Right atrium auricular region (tissue), 2 donors: ENCODE results near the gene L3MBTL2. TPM values are rescaled to one million over a fixed set of nuclear protein-coding genes. Genes with fewer than 3 reads are reported as not detected.

Source experiments
- DNase-seq: peaks from one replicate; pipeline ENCODE4 v3.0.0-alpha.2; 2019; ENCODE audit warnings: low spot score
- H3K27ac ChIP-seq, 2 donors: fragments of 200-600 bp; sonication (generic); 1 replicate in 1 of 2; 2 replicates in 1 of 2; pipeline ENCODE4 v1.5.1; 2016 to 2019
- H3K27me3 ChIP-seq, 2 donors: fragments of 200-600 bp; sonication (generic); one replicate each; pipeline versions ENCODE4 v1.5.1 to v1.6.0; 2017 to 2019
- H3K36me3 ChIP-seq: fragments of 200-600 bp; sonication (generic); one replicate; pipeline ENCODE4 v1.5.1; 2016
- H3K4me1 ChIP-seq, 2 donors: fragments of 200-600 bp; sonication (generic); one replicate each; pipeline versions ENCODE4 v1.5.1 to v1.6.0; 2017 to 2019
- H3K4me3 ChIP-seq, 2 donors: fragments of 200-600 bp; sonication (generic); 1 replicate in 1 of 2; 2 replicates in 1 of 2; pipeline ENCODE4 v1.5.1; 2017 to 2019; ENCODE audit warnings: mild to moderate bottlenecking in 1 of 2, moderate library complexity in 1 of 2
- H3K9me3 ChIP-seq, 2 donors: fragments of 200-600 bp; sonication (generic); one replicate each; pipeline ENCODE4 v1.5.1; 2019
- CTCF ChIP-seq, 2 donors: fragments of 200-600 bp; sonication (generic); IDR thresholded peaks; one replicate each; pipeline ENCODE4 v1.5.1; 2019; ENCODE audit warnings: antibody characterized with exemption in 2 of 2
- total RNA-seq, 2 donors: library from RNA; depleted of rRNA; stranded (reverse); fragments of >200 nt; gene quantifications; one replicate each; pipeline ENCODE4 v1.1.0, GENCODE V29; 2016

The L3MBTL2 gene
- total RNA-seq, 2 donors from 2014 or later = 9.0 to 14.6 TPM

- no peaks in the 10 kb centered on the region for H3K27me3 ChIP-seq
- no peak overlapping the region for H3K27ac ChIP-seq
- H3K36me3 ChIP-seq = no peaks in the 10 kb centered on the region
- no peaks in the 10 kb centered on the region for H3K9me3 ChIP-seq
- no peak overlapping the region for H3K4me3 ChIP-seq
- no peak for TF ChIP-seq CTCF (IDR thresholded peaks at IDR 0.05)
- H3K4me1 ChIP-seq = peaks cover 0 to 35% of the 10 kb centered on the region in 2 donors
- DNase-seq = no peak
Observed at GRCh38 chr22:41238570-41239442, 33.7 kb downstream of the L3MBTL2 start.

GRCh38 chr22:41239443-41240128, 34.5 kb downstream of the L3MBTL2 start:
- DNase-seq = no peak
- peaks cover 0 to 35% of the 10 kb centered on the region in 2 donors for H3K4me1 ChIP-seq

GRCh38 chr22:41240377-41241132, 35.4 kb downstream of the L3MBTL2 start, which contains the start of gene CHADL:
CHADL (minus strand) TSS chr22:41240931; CDS start chr22:41240881, 50 bp downstream.
- TF ChIP-seq CTCF (IDR thresholded peaks at IDR 0.05) = no peak
- H3K4me1 ChIP-seq = peaks cover 0 to 25% of the 10 kb centered on the region in 2 donors
- no peak for DNase-seq
- no peaks in the 10 kb centered on the region for H3K36me3 ChIP-seq
- H3K9me3 ChIP-seq = no peaks in the 10 kb centered on the region
- no peak within 1 kb of the TSS for H3K4me3 ChIP-seq
- H3K27me3 ChIP-seq = no peaks in the 10 kb centered on the region
- H3K27ac ChIP-seq = no peak within 1 kb of the TSS

More at GRCh38 chr22:41239443-41240128, 34.5 kb downstream of the L3MBTL2 start:
- Histone ChIP-seq H3K27me3 (no peaks in the 10 kb centered on the region), H3K27ac (no peak overlapping the region), H3K36me3 (no peaks in the 10 kb centered on the region), H3K4me3 (no peak overlapping the region), H3K9me3 (no peaks in the 10 kb centered on the region)
- TF ChIP-seq CTCF (IDR thresholded peaks at IDR 0.05) = no peak

- Histone ChIP-seq H3K9me3 (no peaks in the 10 kb centered on the region), H3K36me3 (no peaks in the 10 kb centered on the region), H3K27me3 (no peaks in the 10 kb centered on the region), H3K4me3 (no peak overlapping the region), H3K27ac (no peak overlapping the region), H3K4me1 (peaks cover 0 to 21% of the 10 kb centered on the region in 2 donors)
- no peak for TF ChIP-seq CTCF (IDR thresholded peaks at IDR 0.05)
- no peak for DNase-seq
Observed at GRCh38 chr22:41241133-41241676, 36.1 kb downstream of the L3MBTL2 start.

- Histone ChIP-seq H3K4me3 (no peak overlapping the region), H3K27me3 (no peaks in the 10 kb centered on the region), H3K4me1 (peaks cover 0 to 8% of the 10 kb centered on the region in 2 donors), H3K9me3 (no peaks in the 10 kb centered on the region), H3K27ac (no peak overlapping the region), H3K36me3 (no peaks in the 10 kb centered on the region)
- DNase-seq = no peak
- TF ChIP-seq CTCF (IDR thresholded peaks at IDR 0.05) = no peak
Observed at GRCh38 chr22:41242396-41243117, 37.4 kb downstream of the L3MBTL2 start.
